B cell (primary cell): Measurements from ENCODE around the gene ZNF408. TPM values are rescaled to one million over a fixed set of nuclear protein-coding genes. Genes with fewer than 3 reads are reported as not detected.

ENCODE experiments used
- ATAC-seq: fragments of 200-7000 bp; cut with Tn5 transposase; one replicate; pipeline ENCODE4 v1.10.0; 2021; ENCODE audit warnings: low read depth, mild to moderate bottlenecking, moderate number of reproducible peaks, moderate library complexity
- CTCF ChIA-PET: fragments of 350-600 bp; sonication (Branson Sonifier 250); formaldehyde crosslinking; loops from one replicate; lab custom pipeline; 2021; ENCODE audit warnings: antibody characterized with exemption, inconsistent platforms; lab: Charles Lee
- POLR2A ChIA-PET: fragments of 350-600 bp; sonication (Branson Sonifier 250); formaldehyde crosslinking; loops from one replicate; lab custom pipeline; 2021; ENCODE audit warnings: antibody characterized with exemption; lab: Charles Lee
- DNase-seq: peaks from one replicate; pipeline ENCODE4 v3.0.0; 2013
- H2AFZ ChIP-seq: 2 replicates; pipeline ENCODE4 v1.6.1; 2012; ENCODE audit warnings: mild to moderate bottlenecking, low read depth, low read length; ENCODE audit not compliant: insufficient read depth, poor library complexity, severe bottlenecking
- H3K27ac ChIP-seq, 2 donors: 1 replicate in 1 of 2; 2 replicates in 1 of 2; pipeline ENCODE4 v1.5.1; 2012 to 2013; ENCODE audit warnings: low read length in 2 of 2, mild to moderate bottlenecking in 2 of 2, moderate library complexity in 1 of 2
- H3K27me3 ChIP-seq, 4 experiments: fragments of 200-600 bp in 1 of 4; sonication (generic) in 1 of 4; replicated peaks in 1 of 4; 1 replicate in 2 of 4; 2 replicates in 2 of 4; pipeline versions ENCODE4 v1.6.1 to v1.7.0; 2013 to 2016; ENCODE audit warnings: low read length in 3 of 4, mild to moderate bottlenecking in 2 of 4, mixed read lengths in 1 of 4, moderate library complexity in 1 of 4; ENCODE audit not compliant: insufficient read depth in 4 of 4, control insufficient read depth in 3 of 4; ENCODE audit errors: control extremely low read depth in 1 of 4
- H3K36me3 ChIP-seq, 2 experiments: replicated peaks in 1 of 2; 1 replicate in 1 of 2; 2 replicates in 1 of 2; pipeline versions ENCODE4 v1.6.1 to v1.7.1; 2013; ENCODE audit warnings: low read length in 1 of 2; ENCODE audit not compliant: insufficient read depth in 2 of 2, control insufficient read depth in 1 of 2; ENCODE audit errors: control extremely low read depth in 1 of 2, extremely low read depth in 1 of 2
- H3K4me1 ChIP-seq, 2 donors: fragments of 200-600 bp in 1 of 2; sonication (generic) in 1 of 2; 1 replicate in 1 of 2; 2 replicates in 1 of 2; pipeline versions ENCODE4 v1.5.1 to v1.6.1; 2013 to 2017; ENCODE audit warnings: low read length in 2 of 2; ENCODE audit not compliant: control insufficient read depth in 2 of 2, insufficient read depth in 2 of 2
- H3K4me2 ChIP-seq: replicated peaks from 2 replicates; pipeline ENCODE3; 2012; ENCODE audit warnings: mild to moderate bottlenecking, low read depth, low read length; ENCODE audit not compliant: poor library complexity, severe bottlenecking
- H3K4me3 ChIP-seq, 5 experiments: fragments of 200-600 bp in 1 of 5; sonication (generic) in 1 of 5; 1 replicate in 3 of 5; 2 replicates in 2 of 5; pipeline versions ENCODE4 v1.5.1 to v1.7.0; 2011 to 2016; ENCODE audit warnings: low read length in 4 of 5, mild to moderate bottlenecking in 4 of 5, low read depth in 2 of 5, control low read depth in 1 of 5, moderate library complexity in 1 of 5; ENCODE audit not compliant: insufficient read depth in 1 of 5; ENCODE audit errors: control extremely low read depth in 1 of 5, extremely low read depth in 1 of 5
- H3K79me2 ChIP-seq: fragments of 200-600 bp; sonication (generic); one replicate; pipeline ENCODE4 v1.6.0; 2016; ENCODE audit warnings: low read length; ENCODE audit not compliant: control insufficient read depth, insufficient read depth
- H3K9ac ChIP-seq: fragments of 200-600 bp; sonication (generic); 2 replicates; pipeline ENCODE4 v1.6.1; 2017; ENCODE audit warnings: mild to moderate bottlenecking, low read length, moderate library complexity
- H3K9me3 ChIP-seq, 3 donors: one replicate each; pipeline versions ENCODE4 v1.6.1 to v1.7.1; 2013; ENCODE audit warnings: low read length in 2 of 3; ENCODE audit not compliant: control insufficient read depth in 2 of 3, insufficient read depth in 1 of 3; ENCODE audit errors: control extremely low read depth in 1 of 3
- H4K20me1 ChIP-seq: 2 replicates; pipeline ENCODE4 v1.6.0; 2012; ENCODE audit warnings: mild to moderate bottlenecking, low read length; ENCODE audit not compliant: insufficient read depth, control insufficient read depth, poor library complexity, severe bottlenecking
- H3K27ac Mint-ChIP-seq: one replicate; pipeline ENCODE4 v1.8.0; 2021; ENCODE audit warnings: mixed read lengths
- H3K27me3 Mint-ChIP-seq: one replicate; pipeline ENCODE4 v1.8.0; 2021; ENCODE audit warnings: mixed read lengths
- H3K4me1 Mint-ChIP-seq: one replicate; pipeline ENCODE4 v1.8.0; 2021; ENCODE audit warnings: mixed read lengths
- H3K4me3 Mint-ChIP-seq: one replicate; pipeline ENCODE4 v1.8.0; 2021; ENCODE audit warnings: mixed read lengths
- H3K9me3 Mint-ChIP-seq: one replicate; pipeline ENCODE4 v1.8.0; 2022; ENCODE audit warnings: mixed read lengths; ENCODE audit not compliant: insufficient read depth
- EZH2 ChIP-seq: IDR thresholded peaks from 2 replicates; pipeline ENCODE4 v1.6.1; 2012; ENCODE audit warnings: borderline replicate concordance, low read depth, mild to moderate bottlenecking, moderate library complexity, low read length; ENCODE audit not compliant: insufficient read depth, poor library complexity, severe bottlenecking
- WGBS: methylation state at CpG from one replicate; pipeline ENCODE4 v1.1.5; 2013; ENCODE audit warnings: missing lambda C conversion rate; ENCODE audit not compliant: insufficient coverage; 5-methylcytosine and 5-hydroxymethylcytosine counted together
- intact Hi-C: fragments of 100-400 bp; cut with micrococcal nuclease; formaldehyde crosslinking; loops from one replicate; pipeline ENCODE4 v1.10.0; 2022
- polyA plus RNA-seq: library from polyadenylated mRNA; depleted of rRNA; stranded (reverse); fragments of >200 nt; gene quantifications from 2 replicates; pipeline ENCODE4 v1.2.3, GENCODE V29; 2012
- total RNA-seq, 2 donors: library from RNA; stranded (reverse); fragments of 120-200 nt in 1 of 2; gene quantifications; 1 replicate in 1 of 2; 2 replicates in 1 of 2; pipeline versions ENCODE4 v1.2.3 to v1.2.4, GENCODE V29; 2013 to 2022
- TF ChIP-seq, protein P1 (sequence below): fragments of 200-600 bp; IDR thresholded peaks from one replicate; pipeline ENCODE4 v1.8.0; 2022; ENCODE audit warnings: antibody characterized with exemption, mild to moderate bottlenecking

Gene ZNF408
- total and polyA plus RNA-seq, 2 donors (not counting 1 experiment from before 2014, with no cell fraction given) = 8.3 to 22.3 TPM

- no peak for TF ChIP-seq EZH2
- TF ChIP-seq, protein P1, sequence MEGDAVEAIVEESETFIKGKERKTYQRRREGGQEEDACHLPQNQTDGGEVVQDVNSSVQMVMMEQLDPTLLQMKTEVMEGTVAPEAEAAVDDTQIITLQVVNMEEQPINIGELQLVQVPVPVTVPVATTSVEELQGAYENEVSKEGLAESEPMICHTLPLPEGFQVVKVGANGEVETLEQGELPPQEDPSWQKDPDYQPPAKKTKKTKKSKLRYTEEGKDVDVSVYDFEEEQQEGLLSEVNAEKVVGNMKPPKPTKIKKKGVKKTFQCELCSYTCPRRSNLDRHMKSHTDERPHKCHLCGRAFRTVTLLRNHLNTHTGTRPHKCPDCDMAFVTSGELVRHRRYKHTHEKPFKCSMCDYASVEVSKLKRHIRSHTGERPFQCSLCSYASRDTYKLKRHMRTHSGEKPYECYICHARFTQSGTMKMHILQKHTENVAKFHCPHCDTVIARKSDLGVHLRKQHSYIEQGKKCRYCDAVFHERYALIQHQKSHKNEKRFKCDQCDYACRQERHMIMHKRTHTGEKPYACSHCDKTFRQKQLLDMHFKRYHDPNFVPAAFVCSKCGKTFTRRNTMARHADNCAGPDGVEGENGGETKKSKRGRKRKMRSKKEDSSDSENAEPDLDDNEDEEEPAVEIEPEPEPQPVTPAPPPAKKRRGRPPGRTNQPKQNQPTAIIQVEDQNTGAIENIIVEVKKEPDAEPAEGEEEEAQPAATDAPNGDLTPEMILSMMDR = no peak
- H3K9ac ChIP-seq = no peak overlapping the region
- Mint-ChIP-seq H3K27me3 (peaks cover 3% of the 10 kb centered on the region), H3K9me3 (no peaks in the 10 kb centered on the region), H3K4me1 (no peaks in the 10 kb centered on the region), H3K27ac (no peak overlapping the region), H3K4me3 (no peak overlapping the region)
- ChIA-PET POLR2A (no interaction called here), CTCF (no interaction called here)
- H3K36me3 ChIP-seq = no peaks in the 10 kb centered on the region
- H3K4me2 ChIP-seq = no peak overlapping the region
- intact Hi-C loops = no loop called here
- no peaks in the 10 kb centered on the region for H3K27me3 ChIP-seq
- no peaks in the 10 kb centered on the region for H4K20me1 ChIP-seq
- ATAC-seq (no peak), DNase-seq (no peak)
- H3K79me2 ChIP-seq = no peaks in the 10 kb centered on the region
- H3K9me3 ChIP-seq = no peaks in the 10 kb centered on the region
- H3K27ac ChIP-seq = no peak overlapping the region
- H3K4me1 ChIP-seq = no peaks in the 10 kb centered on the region
- WGBS = 77% methylated on average over 1 of the region's 11 CpGs
- H3K4me3 ChIP-seq = no peak overlapping the region
- H2AFZ ChIP-seq = no peak overlapping the region
These were observed 17.6 kb downstream of the ZNF408 start for GRCh38 chr11:46718155-46719019.

DNA sequence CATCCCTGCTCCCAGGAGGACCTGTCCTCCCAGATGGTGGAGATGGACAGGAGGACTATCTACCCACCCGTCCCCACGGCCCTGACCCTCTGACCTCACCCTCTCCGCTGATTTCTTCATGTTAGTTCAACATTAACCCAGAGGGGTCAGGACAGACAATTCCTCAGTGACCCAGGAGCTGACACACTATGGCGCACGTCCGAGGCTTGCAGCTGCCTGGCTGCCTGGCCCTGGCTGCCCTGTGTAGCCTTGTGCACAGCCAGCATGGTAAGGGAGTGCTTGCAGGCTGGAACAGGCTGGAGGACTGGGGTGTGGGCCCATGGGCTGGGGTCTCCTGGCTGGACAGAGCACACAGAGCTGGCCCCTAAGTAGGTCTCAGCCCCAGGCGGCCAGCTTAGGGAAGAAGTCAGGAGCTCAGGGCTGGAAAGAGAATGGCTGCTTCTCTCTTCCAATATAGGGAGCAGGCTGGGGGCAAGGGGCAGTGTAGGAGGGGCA is 18.3 kb downstream of the ZNF408 start, which contains the start of gene F2:
Gene F2, plus strand, starts transcription at position 166 of the 495 bp plus-strand sequence. Its CDS starts 23 bp downstream, at position 189.
- Histone ChIP-seq H3K9ac (no peak within 1 kb of the TSS), H3K9me3 (no peaks in the 10 kb centered on the region), H2AFZ (no peak within 1 kb of the TSS), H3K4me2 (no peak within 1 kb of the TSS), H3K27ac (no peak within 1 kb of the TSS), H4K20me1 (no peaks in the 10 kb centered on the region), H3K27me3 (no peaks in the 10 kb centered on the region), H3K4me3 (no peak within 1 kb of the TSS), H3K4me1 (no peaks in the 10 kb centered on the region), H3K79me2 (no peaks in the 10 kb centered on the region), H3K36me3 (no peaks in the 10 kb centered on the region)
- intact Hi-C loops = no loop called here
- ChIA-PET POLR2A (no interaction called here), CTCF (no interaction called here)
- peaks cover 3% of the 10 kb centered on the region for H3K27me3 Mint-ChIP-seq
- no peak within 1 kb of the TSS for H3K27ac Mint-ChIP-seq
- ATAC-seq (no peak), DNase-seq (no peak)
- H3K9me3 Mint-ChIP-seq = no peaks in the 10 kb centered on the region
- 98% methylated on average over 7 of the region's 7 CpGs for WGBS
- no peak for TF ChIP-seq EZH2
- TF ChIP-seq, protein P1 = no peak
- H3K4me3 Mint-ChIP-seq = no peak within 1 kb of the TSS
- H3K4me1 Mint-ChIP-seq = no peaks in the 10 kb centered on the region
